ENCODE data around the gene ARMH4. TPM values are rescaled to one million over a fixed set of nuclear protein-coding genes. Genes with fewer than 3 reads are reported as not detected.

ARMH4 gene
- total RNA-seq, 1 experiment from 2014 or later, result 1.7 TPM

- no peak for DNase-seq (ENCODE audit: low spot score)
These were observed 103.8 kb downstream of the ARMH4 start for GRCh38 chr14:58048219-58048618.

GRCh38 chr14:58027904-58028303 lies 124.1 kb downstream of the ARMH4 start:
- no peak for DNase-seq (ENCODE audit: low spot score)

GRCh38 chr14:58026967-58027366 lies 125.0 kb downstream of the ARMH4 start:
- DNase-seq (ENCODE audit: low spot score), result no peak

DNA sequence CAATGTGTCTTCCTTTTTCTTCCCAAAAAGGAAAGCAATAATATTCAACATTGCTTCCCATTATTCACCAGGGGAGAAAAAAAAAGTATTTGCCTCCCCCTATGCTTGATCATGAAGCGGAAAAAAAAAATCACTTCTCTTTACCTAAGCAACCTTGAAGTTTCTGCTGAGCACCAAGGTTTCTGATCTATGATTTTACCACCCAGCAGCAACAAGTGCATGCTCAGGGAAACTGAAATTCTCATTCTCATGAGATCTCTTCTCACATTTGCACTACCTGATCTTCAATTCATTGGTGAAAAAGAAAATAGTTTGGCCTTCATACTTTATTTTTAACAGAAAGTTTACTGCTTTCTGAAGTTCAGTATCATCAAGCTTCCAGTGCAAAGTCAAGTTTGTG lies 125.8 kb downstream of the ARMH4 start:
- DNase-seq (ENCODE audit: low spot score), result no peak

GRCh38 chr14:58014778-58015177 lies 137.2 kb downstream of the ARMH4 start:
- DNase-seq (ENCODE audit: low spot score), result no peak

- no peak for DNase-seq (ENCODE audit: low spot score)
These were observed 149.4 kb downstream of the ARMH4 start for GRCh38 chr14:58002618-58003017.

DNA sequence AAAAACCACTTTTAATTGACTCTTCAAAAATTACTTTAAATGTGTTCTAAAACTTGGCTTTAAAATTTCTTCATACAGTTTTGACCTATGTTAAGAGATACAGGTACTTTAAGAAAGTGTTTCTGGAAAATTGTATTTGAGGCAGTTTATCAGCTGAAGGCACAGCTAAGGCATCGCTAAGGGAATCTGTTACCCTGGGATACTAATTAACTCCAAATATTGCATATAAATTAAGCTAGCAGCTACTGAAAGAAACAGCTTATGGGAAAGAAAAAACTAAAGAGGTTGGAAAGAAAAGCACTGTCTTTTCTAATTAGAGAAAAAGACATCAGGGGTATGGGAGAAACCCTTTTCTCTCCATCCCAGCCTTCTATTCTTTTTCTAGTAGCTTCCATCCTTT lies 152.0 kb downstream of the ARMH4 start:
- DNase-seq (ENCODE audit: low spot score), result no peak

DNA sequence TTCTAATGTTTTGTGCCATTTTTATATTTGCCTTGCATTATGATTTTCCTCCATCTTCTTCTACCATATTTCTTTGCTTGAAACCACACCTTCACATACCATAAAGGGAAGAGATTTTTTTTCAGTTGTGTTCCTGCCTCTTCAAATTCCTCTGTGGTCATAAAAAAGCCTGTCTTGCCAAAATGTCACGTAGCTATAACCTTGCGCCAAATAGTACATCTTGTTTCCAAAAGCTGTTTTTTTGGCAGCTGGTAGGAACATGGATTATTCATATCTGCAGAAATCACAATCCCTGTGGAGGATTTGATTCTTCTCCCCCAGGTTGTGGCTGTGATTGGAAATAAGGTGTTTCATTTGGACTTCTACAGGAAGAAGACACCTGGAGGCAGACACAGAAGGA lies 152.5 kb downstream of the ARMH4 start:
- no peak for DNase-seq (ENCODE audit: low spot score)

GRCh38 chr14:57998766-57999165 lies 153.2 kb downstream of the ARMH4 start:
- DNase-seq (ENCODE audit: low spot score), result no peak

- no peak for DNase-seq (ENCODE audit: low spot score)
These were observed 160.7 kb downstream of the ARMH4 start for GRCh38 chr14:57991353-57991752.

GRCh38 chr14:57988445-57988844 lies 163.6 kb downstream of the ARMH4 start:
- no peak for DNase-seq (ENCODE audit: low spot score)

GRCh38 chr14:57987596-57988300 lies 164.3 kb downstream of the ARMH4 start:
- no peak for DNase-seq (ENCODE audit: low spot score)

GRCh38 chr14:57987051-57987450 lies 165.0 kb downstream of the ARMH4 start:
- no peak for DNase-seq (ENCODE audit: low spot score)

DNA sequence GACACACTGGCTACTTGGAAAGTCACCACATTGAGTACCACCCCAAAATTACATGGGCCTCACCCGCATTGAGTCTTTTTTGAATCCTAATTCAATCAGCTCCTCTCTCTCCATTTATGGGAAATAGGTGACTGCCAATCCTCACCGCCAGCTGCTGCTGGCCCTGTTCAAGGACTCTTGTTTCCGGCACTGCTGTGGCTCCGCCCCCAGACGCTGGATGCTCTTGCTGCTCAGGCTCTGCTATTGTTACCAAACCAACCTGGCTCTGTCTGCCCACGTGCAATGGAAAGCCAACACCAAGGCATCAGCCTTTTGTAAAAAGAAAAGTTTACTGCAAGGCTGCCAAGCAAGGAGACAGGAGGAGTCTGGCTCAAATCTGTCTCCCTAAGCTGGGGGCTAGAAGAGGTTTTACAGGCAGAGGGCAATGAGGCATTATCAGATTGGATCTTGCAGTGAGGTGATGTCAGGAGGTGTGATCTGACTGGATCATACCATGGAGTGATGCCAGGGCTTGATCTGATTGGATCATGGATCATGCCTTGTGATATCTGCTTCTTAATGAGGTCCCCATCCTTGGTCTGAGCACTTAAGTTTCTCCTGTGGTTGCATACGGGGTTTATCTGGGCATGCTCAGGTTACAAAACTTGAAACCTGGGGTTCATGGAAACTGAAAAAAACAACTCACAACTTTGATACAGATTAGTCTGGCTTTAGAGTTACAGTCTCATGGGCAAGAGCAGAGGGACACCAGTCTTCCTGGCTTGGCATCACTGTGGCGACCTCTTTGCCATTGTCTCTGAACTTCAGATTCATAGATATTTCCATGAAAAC lies 169.0 kb downstream of the ARMH4 start:
- peak; percentile 8 for DNase-seq (ENCODE audit: low spot score)

DNA sequence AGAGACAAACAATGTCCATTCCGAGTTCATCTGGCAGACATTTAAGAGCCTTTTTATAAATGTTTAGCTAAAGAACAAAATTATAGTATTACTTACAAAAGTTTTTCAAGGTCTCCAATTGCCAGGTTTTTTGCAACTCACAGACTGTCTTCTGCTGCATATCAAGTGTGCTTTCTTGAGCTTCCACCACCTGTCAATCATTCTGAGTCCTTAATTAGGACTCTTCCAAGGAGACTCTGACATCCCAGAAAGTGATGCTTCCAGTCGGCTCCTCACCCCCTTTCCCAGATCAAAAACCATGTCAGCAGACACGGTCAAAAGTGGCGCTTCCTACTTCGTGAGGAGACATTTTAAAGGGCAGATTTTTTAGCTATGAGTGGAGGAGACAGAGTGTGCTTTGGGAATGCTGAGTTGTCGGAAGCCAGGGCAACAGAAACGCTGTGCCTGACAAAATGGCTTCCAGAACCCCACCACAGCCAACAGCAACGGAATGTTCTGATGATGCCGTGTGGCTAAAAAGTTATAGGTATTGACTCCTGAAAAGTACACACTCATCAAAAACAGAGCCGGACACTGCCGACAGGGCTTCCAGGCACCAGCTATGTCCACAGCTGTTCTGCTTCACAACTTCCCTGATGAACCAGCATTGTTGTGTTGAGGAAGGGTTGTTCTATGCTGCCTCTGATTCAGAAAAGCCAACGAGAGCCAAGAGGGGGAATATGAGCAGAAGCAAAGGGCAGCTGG lies 170.0 kb downstream of the ARMH4 start:
- DNase-seq (ENCODE audit: low spot score), result no peak

- DNase-seq (ENCODE audit: low spot score), result no peak
These were observed 172.5 kb downstream of the ARMH4 start for GRCh38 chr14:57979376-57980048.

DNA sequence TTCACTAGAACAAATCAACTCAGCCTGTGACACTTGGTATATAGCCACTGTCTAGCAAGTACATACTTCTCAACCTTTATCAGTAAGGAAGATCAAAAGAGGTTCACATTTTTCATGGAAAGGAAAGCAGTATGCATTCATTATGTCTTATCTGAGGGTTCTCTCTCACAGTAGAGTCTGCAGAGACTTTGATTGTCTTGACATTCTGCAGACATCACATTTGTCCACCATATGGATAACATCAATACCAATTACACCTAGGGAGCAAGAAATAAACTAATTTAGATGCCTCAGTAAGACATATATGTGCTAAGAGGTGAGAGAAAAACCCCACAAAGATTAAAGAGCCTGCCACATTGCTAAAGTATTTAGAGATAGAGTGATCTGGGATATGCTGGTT lies 175.3 kb downstream of the ARMH4 start:
- no peak for DNase-seq (ENCODE audit: low spot score)

DNA sequence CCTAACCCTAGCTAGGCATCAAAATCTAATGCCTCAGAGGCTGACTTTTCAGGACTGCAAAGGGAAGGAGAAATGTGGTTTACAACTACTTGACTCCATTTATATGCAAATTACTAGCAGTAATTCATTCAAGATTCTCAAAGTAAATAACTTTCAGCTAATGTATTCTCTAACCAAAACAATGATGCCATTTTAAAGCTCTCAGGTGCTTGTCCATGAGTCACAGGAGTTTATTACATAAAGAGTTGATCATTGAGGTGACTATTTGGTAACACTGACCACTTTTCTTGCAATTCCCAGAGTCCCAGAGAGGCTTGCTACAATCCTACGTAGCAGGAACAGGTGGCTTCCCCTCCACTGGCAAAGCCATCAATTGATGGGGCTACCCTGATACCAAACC lies 177.1 kb downstream of the ARMH4 start:
- DNase-seq (ENCODE audit: low spot score), result no peak

DNA sequence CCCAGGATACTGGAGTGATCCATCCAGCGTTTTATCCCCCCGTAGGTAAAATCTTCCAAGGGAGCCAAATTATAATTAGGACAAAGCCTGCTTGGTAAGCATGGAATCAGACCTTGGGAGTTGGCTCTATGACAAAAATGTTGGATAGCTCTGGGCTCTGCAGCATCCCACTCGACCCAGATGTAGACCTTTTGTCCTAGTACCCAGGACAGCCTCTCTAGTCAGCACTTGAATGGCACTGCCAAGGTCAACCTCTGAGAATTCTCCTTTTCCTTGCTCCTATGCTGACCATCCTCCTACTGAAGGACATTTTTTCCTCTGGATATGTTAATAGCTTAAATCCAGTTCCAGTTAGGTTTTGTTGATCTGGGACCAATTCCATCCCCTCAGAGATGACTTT lies 181.4 kb downstream of the ARMH4 start:
- no peak for DNase-seq (ENCODE audit: low spot score)

DNA sequence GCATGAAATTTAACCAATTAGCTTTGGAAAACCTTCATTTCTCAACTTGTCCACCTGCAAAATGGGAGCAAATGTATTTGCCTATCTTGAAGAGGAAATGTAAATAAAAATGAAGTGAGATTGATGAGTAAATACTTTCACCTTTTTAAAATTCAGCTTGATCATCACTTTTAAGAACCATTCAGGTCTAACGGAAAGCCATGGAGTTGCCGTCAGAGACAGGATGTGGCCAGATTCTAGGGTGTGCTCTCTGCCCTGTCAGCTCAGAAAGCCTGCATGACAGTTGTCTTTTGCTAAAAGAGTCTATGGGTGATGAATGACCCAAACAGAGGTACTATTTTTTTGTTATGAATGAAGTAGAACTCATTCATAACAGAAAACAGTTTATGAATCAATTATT lies 181.8 kb downstream of the ARMH4 start:
- DNase-seq (ENCODE audit: low spot score), result no peak

DNA sequence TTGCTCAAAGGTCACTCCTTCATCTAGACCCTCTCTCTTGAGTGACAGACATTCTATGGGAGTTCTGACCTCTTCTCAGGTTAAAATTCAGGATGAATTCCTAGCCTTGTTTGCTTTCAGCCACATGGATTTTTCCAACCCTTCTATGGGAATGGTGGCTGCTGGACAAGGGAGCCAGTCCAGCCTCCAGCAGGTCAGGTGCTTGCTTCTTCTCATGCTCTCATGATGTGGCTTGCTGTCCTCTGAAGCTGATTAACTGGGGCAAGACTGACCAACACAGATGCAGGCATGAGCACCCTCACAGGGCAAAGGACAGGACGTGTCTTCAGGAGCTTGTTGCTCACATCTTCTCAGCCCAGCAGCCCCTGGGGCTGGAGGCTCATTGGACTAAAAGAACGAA lies 188.9 kb downstream of the ARMH4 start:
- no peak for DNase-seq (ENCODE audit: low spot score)
